Peyer's patch (tissue), 4 donors: ENCODE data around the gene IGF2BP2. TPM values are rescaled to one million over a fixed set of nuclear protein-coding genes. Genes with fewer than 3 reads are reported as not detected.

Source experiments
- DNase-seq, 3 donors: peaks; one replicate each; pipeline ENCODE4 v3.0.0-alpha.2; 2017 to 2019
- H3K27ac ChIP-seq, 4 donors: fragments of 200-600 bp; sonication (generic); one replicate each; pipeline ENCODE4 v1.5.1; 2016 to 2019
- H3K27me3 ChIP-seq, 2 donors: fragments of 200-600 bp; sonication (generic); one replicate each; pipeline ENCODE4 v1.5.1; 2019
- H3K36me3 ChIP-seq, 3 donors: fragments of 200-600 bp; sonication (generic); one replicate each; pipeline ENCODE4 v1.5.1; 2016 to 2019
- H3K4me1 ChIP-seq, 4 donors: fragments of 200-600 bp; sonication (generic); one replicate each; pipeline ENCODE4 v1.5.1; 2016 to 2019
- H3K4me3 ChIP-seq, 4 donors: fragments of 200-600 bp; sonication (generic); 1 replicate in 3 of 4; 2 replicates in 1 of 4; pipeline ENCODE4 v1.5.1; 2016 to 2019; ENCODE audit warnings: mild to moderate bottlenecking in 1 of 4
- H3K9me3 ChIP-seq, 4 donors: fragments of 200-600 bp; sonication (generic); one replicate each; pipeline ENCODE4 v1.5.1; 2016 to 2019; ENCODE audit warnings: mild to moderate bottlenecking in 1 of 4
- CTCF ChIP-seq, 6 experiments: fragments of 450-650 bp in 4 of 6; fragments of 200-600 bp in 2 of 6; sonication (generic) in 1 of 6; IDR thresholded peaks; one replicate each; pipeline ENCODE4 v1.5.1; 2017 to 2019; ENCODE audit warnings: antibody characterized with exemption in 6 of 6, mild to moderate bottlenecking in 3 of 6, moderate library complexity in 1 of 6
- POLR2A ChIP-seq, 2 donors: fragments of 450-650 bp; IDR thresholded peaks; one replicate each; pipeline ENCODE4 v1.5.1; 2017; ENCODE audit warnings: antibody characterized with exemption in 2 of 2, mild to moderate bottlenecking in 2 of 2, moderate library complexity in 2 of 2
- total RNA-seq, 4 donors: library from RNA; depleted of rRNA; stranded (reverse); fragments of >200 nt; gene quantifications; one replicate each; pipeline ENCODE4 v1.1.0, GENCODE V29; 2016

Gene IGF2BP2
- total RNA-seq, 4 donors from 2014 or later: 61.9 to 116 (median 99.8) TPM

- peaks cover 0 to 6% (median 0%) of the 10 kb centered on the region in 4 donors for H3K4me1 ChIP-seq
- DNase-seq: no peak
- no peaks in the 10 kb centered on the region for H3K27me3 ChIP-seq
- no peaks in the 10 kb centered on the region for H3K36me3 ChIP-seq
- H3K4me3 ChIP-seq: no peak overlapping the region
- no peak overlapping the region for H3K27ac ChIP-seq
- no peak for TF ChIP-seq CTCF (IDR thresholded peaks at IDR 0.05)
- no peaks in the 10 kb centered on the region for H3K9me3 ChIP-seq
These were observed 40.4 kb upstream of the IGF2BP2 start for GRCh38 chr3:185865247-185865646.

GRCh38 chr3:185864767-185865166 is 39.9 kb upstream of the IGF2BP2 start:
- TF ChIP-seq POLR2A (IDR thresholded peaks at IDR 0.05) (no peak), CTCF (IDR thresholded peaks at IDR 0.05) (no peak)
- H3K36me3 ChIP-seq: no peaks in the 10 kb centered on the region
- H3K4me3 ChIP-seq: no peak overlapping the region
- peaks cover 0 to 6% (median 0%) of the 10 kb centered on the region in 4 donors for H3K4me1 ChIP-seq
- H3K27ac ChIP-seq: no peak overlapping the region
- DNase-seq: no peak
- H3K27me3 ChIP-seq: no peaks in the 10 kb centered on the region
- no peaks in the 10 kb centered on the region for H3K9me3 ChIP-seq

- no peaks in the 10 kb centered on the region for H3K9me3 ChIP-seq
- no peaks in the 10 kb centered on the region for H3K27me3 ChIP-seq
- H3K36me3 ChIP-seq: no peaks in the 10 kb centered on the region
- H3K4me3 ChIP-seq: no peak overlapping the region
- H3K4me1 ChIP-seq: peaks cover 0 to 6% (median 0%) of the 10 kb centered on the region in 4 donors
- TF ChIP-seq CTCF (IDR thresholded peaks at IDR 0.05): no peak
- TF ChIP-seq POLR2A (IDR thresholded peaks at IDR 0.05): no peak
- DNase-seq: no peak
- no peak overlapping the region for H3K27ac ChIP-seq
These were observed 38.1 kb upstream of the IGF2BP2 start for GRCh38 chr3:185862920-185863319.

- Histone ChIP-seq H3K36me3 (no peaks in the 10 kb centered on the region), H3K9me3 (peaks cover 0 to 4% (median 0%) of the 10 kb centered on the region in 4 donors), H3K27me3 (no peaks in the 10 kb centered on the region), H3K4me1 (no peaks in the 10 kb centered on the region), H3K27ac (no peak overlapping the region), H3K4me3 (no peak overlapping the region)
- no peak for DNase-seq
- TF ChIP-seq CTCF (IDR thresholded peaks at IDR 0.05) (no peak), POLR2A (IDR thresholded peaks at IDR 0.05) (no peak)
These were observed 34.6 kb upstream of the IGF2BP2 start for GRCh38 chr3:185859294-185859972.

GRCh38 chr3:185858502-185859225 is 33.8 kb upstream of the IGF2BP2 start:
- Histone ChIP-seq H3K27me3 (no peaks in the 10 kb centered on the region), H3K4me1 (no peaks in the 10 kb centered on the region), H3K9me3 (peaks cover 0 to 4% (median 0%) of the 10 kb centered on the region in 4 donors), H3K36me3 (no peaks in the 10 kb centered on the region), H3K4me3 (no peak overlapping the region), H3K27ac (peak overlapping the region in 1 of 4 donors; percentile 50)
- DNase-seq: peak in 2 of 3 donors; percentile 58 to 73
- TF ChIP-seq POLR2A (IDR thresholded peaks at IDR 0.05): no peak
- no peak for TF ChIP-seq CTCF (IDR thresholded peaks at IDR 0.05)
